Ovary (tissue), 3 donors: ENCODE measurements around the gene IQCF6.

Source experiments
- CTCF ChIP-seq, 3 donors: fragments of 450-650 bp in 2 of 3; fragments of 200-600 bp in 1 of 3; IDR thresholded peaks; one replicate each; pipeline versions ENCODE4 v1.5.1 to v1.8.0; 2016 to 2022; ENCODE audit warnings: antibody characterized with exemption in 3 of 3, mild to moderate bottlenecking in 1 of 3
- POLR2A ChIP-seq: fragments of 450-650 bp; IDR thresholded peaks from one replicate; pipeline ENCODE4 v1.6.1; 2017; ENCODE audit warnings: antibody characterized with exemption, mild to moderate bottlenecking, moderate library complexity
- donor health status: DM: no; HTN: no; CAD: no.

DNA sequence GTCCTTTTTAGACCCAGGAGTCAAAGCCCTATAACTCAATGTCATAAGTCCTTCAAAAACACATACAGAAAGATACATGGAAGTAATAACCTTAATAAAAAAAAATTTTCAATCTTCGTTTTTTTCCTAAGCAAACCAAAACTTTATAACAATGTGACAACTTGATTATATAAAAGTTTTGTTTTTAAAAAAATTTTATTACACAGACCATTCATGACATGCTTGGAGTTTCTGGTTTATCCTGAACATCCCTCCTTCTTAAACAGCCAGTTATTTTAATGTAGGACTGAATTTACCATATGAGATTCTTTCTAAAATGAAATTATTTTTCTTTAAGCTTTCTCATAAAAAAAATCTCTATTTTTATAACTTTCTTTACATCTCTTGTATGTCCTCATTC lies 30.7 kb downstream of the IQCF6 start:
- TF ChIP-seq CTCF (IDR thresholded peaks at IDR 0.05) (no peak), POLR2A (no peak)
